A549 (cell line): ENCODE measurements around the gene AQR.

Experiments used
- RAD21 ChIP-seq, 2 experiments: fragments of >200 bp in 1 of 2; sonication (Bioruptor Twin) in 1 of 2; formaldehyde crosslinking in 1 of 2; IDR thresholded peaks in 1 of 2; conservative IDR thresholded peaks in 1 of 2; 2 replicates in 1 of 2; 3 replicates in 1 of 2; pipeline ENCODE4 v1.6.1; 2012 to 2018; ENCODE audit warnings: inconsistent platforms in 1 of 2
- RFX5 ChIP-seq: fragments of 450-650 bp; IDR thresholded peaks from 2 replicates; pipeline ENCODE4 v1.7.1; 2014; ENCODE audit warnings: antibody characterized with exemption, mild to moderate bottlenecking, moderate library complexity
- TF ChIP-seq, protein P1 (sequence below): fragments of >200 bp; sonication (Bioruptor Twin); formaldehyde crosslinking; IDR thresholded peaks from 3 replicates; pipeline ENCODE4 v1.5.1; 2016

DNA sequence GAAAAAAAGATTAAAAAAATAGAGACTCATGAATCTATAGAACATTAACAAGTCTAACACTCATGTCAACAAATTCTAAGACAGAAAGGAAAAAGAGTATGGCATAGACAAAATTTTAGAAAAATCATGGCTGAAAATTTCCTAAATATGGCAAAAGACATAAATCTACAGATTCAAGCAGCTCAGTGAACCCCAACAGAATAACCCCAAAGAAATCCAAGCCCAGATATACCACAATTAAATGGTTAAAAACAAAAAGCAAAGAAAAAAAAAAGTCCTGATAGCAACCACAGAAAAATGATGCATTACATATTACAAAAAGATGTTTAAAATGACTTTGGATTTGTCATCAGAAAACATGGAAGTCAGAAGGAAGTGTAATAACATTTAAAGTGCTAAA is 75.6 kb downstream of the AQR start:
- TF ChIP-seq, protein P1, sequence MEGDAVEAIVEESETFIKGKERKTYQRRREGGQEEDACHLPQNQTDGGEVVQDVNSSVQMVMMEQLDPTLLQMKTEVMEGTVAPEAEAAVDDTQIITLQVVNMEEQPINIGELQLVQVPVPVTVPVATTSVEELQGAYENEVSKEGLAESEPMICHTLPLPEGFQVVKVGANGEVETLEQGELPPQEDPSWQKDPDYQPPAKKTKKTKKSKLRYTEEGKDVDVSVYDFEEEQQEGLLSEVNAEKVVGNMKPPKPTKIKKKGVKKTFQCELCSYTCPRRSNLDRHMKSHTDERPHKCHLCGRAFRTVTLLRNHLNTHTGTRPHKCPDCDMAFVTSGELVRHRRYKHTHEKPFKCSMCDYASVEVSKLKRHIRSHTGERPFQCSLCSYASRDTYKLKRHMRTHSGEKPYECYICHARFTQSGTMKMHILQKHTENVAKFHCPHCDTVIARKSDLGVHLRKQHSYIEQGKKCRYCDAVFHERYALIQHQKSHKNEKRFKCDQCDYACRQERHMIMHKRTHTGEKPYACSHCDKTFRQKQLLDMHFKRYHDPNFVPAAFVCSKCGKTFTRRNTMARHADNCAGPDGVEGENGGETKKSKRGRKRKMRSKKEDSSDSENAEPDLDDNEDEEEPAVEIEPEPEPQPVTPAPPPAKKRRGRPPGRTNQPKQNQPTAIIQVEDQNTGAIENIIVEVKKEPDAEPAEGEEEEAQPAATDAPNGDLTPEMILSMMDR = no peak
- TF ChIP-seq RAD21 (conservative IDR thresholded peaks at IDR 0.05 in 1 of 2, IDR thresholded peaks at IDR 0.05 in 1 of 2) = no peak
- TF ChIP-seq RFX5 = no peak
